ENCODE data around the gene TIMM13. TPM values are rescaled to one million over a fixed set of nuclear protein-coding genes. Genes with fewer than 3 reads are reported as not detected.
A peak's percentile ranks its signal among the peaks of the same experiment; 100 is the strongest.

TIMM13 gene
- total RNA-seq, 1 experiment from 2014 or later, result 188 TPM

GRCh38 chr19:2425622-2426581 is 1.5 kb downstream of the TIMM13 start:
- ChIA-PET CTCF (interaction anchor here (0.7 to 1.0 kb wide), 5 partner anchors 16 to 639 kb away, joined by 3 to 5 read pairs (median 3); no protein-coding TSS in a partner anchor), POLR2A (interaction anchor here (0.6 to 2.9 kb wide), 5 partner anchors 31 to 1198 kb away, joined by 3 to 43 read pairs (median 8); partner anchors contain the start of genes GADD45B and LMNB2)
- TF ChIP-seq, protein P1, sequence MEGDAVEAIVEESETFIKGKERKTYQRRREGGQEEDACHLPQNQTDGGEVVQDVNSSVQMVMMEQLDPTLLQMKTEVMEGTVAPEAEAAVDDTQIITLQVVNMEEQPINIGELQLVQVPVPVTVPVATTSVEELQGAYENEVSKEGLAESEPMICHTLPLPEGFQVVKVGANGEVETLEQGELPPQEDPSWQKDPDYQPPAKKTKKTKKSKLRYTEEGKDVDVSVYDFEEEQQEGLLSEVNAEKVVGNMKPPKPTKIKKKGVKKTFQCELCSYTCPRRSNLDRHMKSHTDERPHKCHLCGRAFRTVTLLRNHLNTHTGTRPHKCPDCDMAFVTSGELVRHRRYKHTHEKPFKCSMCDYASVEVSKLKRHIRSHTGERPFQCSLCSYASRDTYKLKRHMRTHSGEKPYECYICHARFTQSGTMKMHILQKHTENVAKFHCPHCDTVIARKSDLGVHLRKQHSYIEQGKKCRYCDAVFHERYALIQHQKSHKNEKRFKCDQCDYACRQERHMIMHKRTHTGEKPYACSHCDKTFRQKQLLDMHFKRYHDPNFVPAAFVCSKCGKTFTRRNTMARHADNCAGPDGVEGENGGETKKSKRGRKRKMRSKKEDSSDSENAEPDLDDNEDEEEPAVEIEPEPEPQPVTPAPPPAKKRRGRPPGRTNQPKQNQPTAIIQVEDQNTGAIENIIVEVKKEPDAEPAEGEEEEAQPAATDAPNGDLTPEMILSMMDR (IDR thresholded peaks at IDR 0.05; ENCODE audit: unreplicated experiment), result no peak
- intact Hi-C loops (cut with micrococcal nuclease), result no loop called here
- Mint-ChIP-seq H3K4me3 (ENCODE audit: unreplicated experiment) (peak overlapping the region; percentile 93), H3K36me3 (ENCODE audit: insufficient read depth, unreplicated experiment) (peaks cover 30% of the 10 kb centered on the region), H3K4me1 (ENCODE audit: insufficient read depth, unreplicated experiment) (no peaks in the 10 kb centered on the region), H3K27ac (ENCODE audit: low read depth, unreplicated experiment) (no peak overlapping the region), H3K9me3 (ENCODE audit: unreplicated experiment) (no peaks in the 10 kb centered on the region), H3K27me3 (ENCODE audit: insufficient read depth, unreplicated experiment) (no peaks in the 10 kb centered on the region)
- BruUV-seq (replicated peaks), result no TSS peak
- no peak for DNase-seq (ENCODE audit: unreplicated experiment)

- Mint-ChIP-seq H3K27me3 (ENCODE audit: insufficient read depth, unreplicated experiment) (no peaks in the 10 kb centered on the region), H3K36me3 (ENCODE audit: insufficient read depth, unreplicated experiment) (peaks cover 26% of the 10 kb centered on the region), H3K27ac (ENCODE audit: low read depth, unreplicated experiment) (no peak overlapping the region), H3K4me1 (ENCODE audit: insufficient read depth, unreplicated experiment) (no peaks in the 10 kb centered on the region), H3K9me3 (ENCODE audit: unreplicated experiment) (no peaks in the 10 kb centered on the region), H3K4me3 (ENCODE audit: unreplicated experiment) (peak overlapping the region; percentile 93)
- no peak for DNase-seq (ENCODE audit: unreplicated experiment)
- intact Hi-C loops (cut with micrococcal nuclease), result no loop called here
- no TSS peak for BruUV-seq (replicated peaks)
- TF ChIP-seq, protein P1 (IDR thresholded peaks at IDR 0.05; ENCODE audit: unreplicated experiment), result no peak
- ChIA-PET CTCF (no interaction called here), POLR2A (no interaction called here)
Observed at GRCh38 chr19:2424686-2425621, 2.4 kb downstream of the TIMM13 start.

- ChIA-PET CTCF (interaction anchor here (0.6 kb wide), 1 partner anchor 271 kb away, joined by 5 read pairs; no protein-coding TSS in a partner anchor), POLR2A (interaction anchor here (1.6 kb wide), 1 partner anchor 12 kb away, joined by 4 read pairs; no protein-coding TSS in a partner anchor)
Observed at GRCh38 chr19:2423915-2424685, 3.3 kb downstream of the TIMM13 start.

More at GRCh38 chr19:2423915-2424685, 3.3 kb downstream of the TIMM13 start:
- TF ChIP-seq, protein P1 (IDR thresholded peaks at IDR 0.05; ENCODE audit: unreplicated experiment), result no peak
- no peaks in the 10 kb centered on the region for H3K9me3 Mint-ChIP-seq (ENCODE audit: unreplicated experiment)
- no peaks in the 10 kb centered on the region for H3K4me1 Mint-ChIP-seq (ENCODE audit: insufficient read depth, unreplicated experiment)
- no peak overlapping the region for H3K27ac Mint-ChIP-seq (ENCODE audit: low read depth, unreplicated experiment)
- intact Hi-C loops (cut with micrococcal nuclease), result no loop called here
- no peak overlapping the region for H3K4me3 Mint-ChIP-seq (ENCODE audit: unreplicated experiment)
- no TSS peak for BruUV-seq (replicated peaks)
- H3K36me3 Mint-ChIP-seq (ENCODE audit: insufficient read depth, unreplicated experiment), result peaks cover 19% of the 10 kb centered on the region
- H3K27me3 Mint-ChIP-seq (ENCODE audit: insufficient read depth, unreplicated experiment), result no peaks in the 10 kb centered on the region
- DNase-seq (ENCODE audit: unreplicated experiment), result no peak

Data from MCF 10A (cell line).